Ramos (cell line): Measurements from ENCODE around the gene RBM19.

Experiments used
- in situ Hi-C: fragments of 300-500 bp; cut with MboI; formaldehyde crosslinking; loops from one replicate; pipeline ENCODE4 v1.14.3; 2022; ENCODE audit warnings: low sequenced_read_pairs; ENCODE audit not compliant: unreplicated experiment

Gene RBM19

DNA sequence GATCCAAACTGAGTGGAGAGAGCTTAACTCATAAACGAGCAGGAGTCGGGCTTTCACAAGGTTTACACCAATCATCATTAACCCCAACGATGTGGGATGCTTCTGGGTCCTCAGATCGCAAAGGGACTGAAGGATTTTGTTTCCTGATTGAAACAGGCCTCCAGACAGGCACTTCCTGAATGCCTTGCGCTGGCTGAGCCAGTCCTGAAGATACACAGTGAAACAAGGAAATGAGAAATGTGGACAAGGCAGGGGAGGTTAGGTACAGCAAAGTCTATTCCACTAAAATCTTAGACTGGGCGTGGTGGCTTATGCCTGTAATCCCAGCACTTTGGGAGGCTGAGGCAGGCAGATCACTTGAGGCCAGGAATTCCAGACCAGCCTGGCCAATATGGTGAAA lies 30.7 kb downstream of the RBM19 start:
- in situ Hi-C loops, result no loop called here

DNA sequence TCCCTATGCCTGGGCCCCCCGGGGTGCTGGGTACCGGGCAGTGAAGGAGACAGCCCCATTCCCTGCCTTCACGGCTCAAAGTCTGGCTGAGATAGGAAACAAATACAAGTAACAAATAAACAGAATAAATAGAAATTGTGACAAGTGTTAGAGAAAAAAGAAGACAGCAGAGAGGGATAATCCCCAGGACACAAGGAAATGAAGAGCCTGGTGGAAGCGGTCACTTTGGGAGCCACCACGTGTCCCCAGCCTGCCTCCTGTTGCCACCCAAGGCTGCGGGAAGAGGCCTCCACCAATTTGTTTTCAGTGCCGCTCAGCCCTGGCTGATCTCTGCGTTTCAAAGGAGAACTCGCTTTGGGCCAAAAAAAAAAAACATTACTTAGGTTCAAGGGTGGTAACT lies 31.2 kb downstream of the RBM19 start:
- in situ Hi-C loops, result no loop called here

DNA sequence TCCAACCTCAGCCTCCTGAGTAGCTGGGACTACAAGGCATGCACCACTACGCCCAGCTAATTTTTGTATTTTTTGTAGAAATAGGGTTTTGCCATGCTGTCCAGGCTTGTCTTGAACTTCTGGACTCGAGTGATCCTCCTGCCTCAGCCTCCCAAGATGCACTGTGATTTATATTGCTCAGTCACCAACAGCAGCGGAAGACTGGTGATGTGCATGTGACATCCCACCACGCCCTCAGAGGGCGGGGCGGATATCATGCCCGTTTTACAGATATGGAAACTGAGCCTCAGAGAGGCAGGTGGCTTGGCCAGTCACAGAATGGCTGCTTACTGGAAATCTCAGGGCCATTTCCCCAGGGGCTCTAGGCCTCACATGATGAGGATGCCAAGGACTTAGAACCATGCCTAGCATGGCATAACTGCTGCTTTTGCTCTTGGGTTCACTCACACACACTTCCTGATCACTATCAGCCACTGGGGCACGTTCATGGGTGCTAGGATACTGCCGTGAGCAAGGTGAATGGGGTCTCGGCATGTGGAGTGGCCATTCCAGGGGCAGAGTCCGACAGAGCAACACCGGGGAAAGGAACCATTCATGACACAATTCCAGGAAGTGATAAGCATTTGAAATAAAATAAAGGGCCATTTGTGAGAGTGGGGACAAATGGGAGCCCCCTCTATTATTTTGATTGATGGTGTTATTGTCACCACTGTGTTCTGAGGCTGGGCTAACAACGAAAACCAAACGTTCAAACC lies 31.9 kb downstream of the RBM19 start:
- in situ Hi-C loops, result no loop called here

DNA sequence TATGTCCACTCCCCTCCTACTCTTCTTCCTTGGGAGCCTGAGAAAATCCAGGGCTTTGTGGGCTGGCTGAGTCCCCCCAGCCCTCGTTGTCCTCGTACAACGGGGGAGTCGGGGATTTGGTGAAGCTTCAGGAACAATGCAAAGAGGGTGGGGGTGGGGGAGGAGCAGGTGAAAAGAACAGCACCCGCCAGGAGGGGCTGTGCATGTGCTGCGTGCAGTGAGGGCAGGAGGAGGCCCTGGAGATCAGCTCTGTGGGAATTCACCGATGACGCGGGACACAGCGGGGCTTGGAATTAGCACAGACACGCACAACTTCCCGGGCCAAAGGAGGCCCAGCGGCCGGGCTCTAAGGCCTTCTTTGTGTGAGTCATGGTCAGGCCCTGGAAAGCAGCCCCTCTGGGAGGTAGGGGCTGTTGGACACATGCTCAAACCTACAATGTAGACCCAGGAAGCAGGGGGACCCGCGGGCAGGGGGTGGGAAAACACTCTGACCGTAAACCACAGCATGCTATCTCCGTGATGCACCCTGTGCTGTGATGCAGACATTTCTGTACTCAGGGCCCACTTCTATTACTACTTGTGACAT lies 32.8 kb downstream of the RBM19 start:
- in situ Hi-C loops, result no loop called here

DNA sequence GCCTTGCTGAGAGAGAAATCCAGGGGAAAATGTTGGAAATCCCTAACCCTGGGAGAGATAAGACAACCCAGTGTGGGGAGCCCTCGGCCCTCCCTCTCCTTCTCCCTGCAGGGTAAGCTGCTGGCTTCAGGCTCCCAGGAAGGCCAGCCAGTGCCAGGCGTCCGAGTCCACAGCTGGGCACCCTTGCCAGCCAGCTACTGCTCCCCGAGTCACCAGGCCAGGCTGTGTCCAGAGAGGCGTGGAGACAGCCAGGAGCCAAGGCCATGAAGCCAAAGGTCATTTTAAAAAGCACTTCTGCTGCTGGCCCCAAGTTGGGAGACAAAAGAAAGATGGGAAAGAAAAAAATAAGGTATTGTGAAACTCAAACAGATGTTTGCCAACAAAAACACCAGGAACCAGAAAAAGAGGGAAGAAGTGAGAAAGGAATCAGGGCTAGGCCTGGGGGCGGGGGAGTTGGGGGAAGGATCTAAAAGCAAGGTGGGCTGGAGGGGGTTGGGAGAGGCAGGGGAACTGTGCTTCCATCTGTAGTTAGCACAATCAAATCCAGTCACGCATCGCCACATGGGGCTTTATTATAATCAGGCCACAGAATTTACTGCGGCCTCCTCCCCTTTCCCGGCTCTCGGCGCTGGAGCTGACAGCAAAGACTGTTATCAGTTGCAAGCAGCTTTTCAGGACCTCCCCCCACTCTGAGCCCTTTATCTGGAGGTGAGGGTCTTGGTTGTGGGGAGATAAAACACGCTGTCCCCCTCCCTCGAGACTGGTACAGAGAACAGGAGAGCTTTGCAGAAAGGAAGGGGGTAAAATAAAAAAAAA lies 33.5 kb downstream of the RBM19 start:
- in situ Hi-C loops, result no loop called here

DNA sequence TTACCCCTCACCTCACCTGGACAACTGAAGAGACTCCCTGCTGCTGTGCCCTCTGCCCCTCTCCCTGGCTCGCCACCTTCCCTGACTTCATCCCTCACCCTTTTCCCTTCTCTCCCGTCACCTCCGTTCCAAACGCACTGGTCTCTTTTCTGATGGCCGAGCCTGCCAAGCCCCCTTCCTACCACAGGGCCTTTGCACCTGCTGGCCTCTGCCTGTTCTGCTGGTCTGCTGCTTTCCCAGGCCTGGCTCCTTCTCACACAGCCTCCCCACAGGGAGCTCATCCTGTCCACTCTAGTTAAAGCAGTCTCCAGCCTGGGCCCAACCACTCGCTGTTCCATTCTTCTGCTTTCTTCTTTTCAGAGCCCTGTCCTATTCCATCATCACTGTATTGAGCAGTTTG lies 34.6 kb downstream of the RBM19 start:
- in situ Hi-C loops, result no loop called here

DNA sequence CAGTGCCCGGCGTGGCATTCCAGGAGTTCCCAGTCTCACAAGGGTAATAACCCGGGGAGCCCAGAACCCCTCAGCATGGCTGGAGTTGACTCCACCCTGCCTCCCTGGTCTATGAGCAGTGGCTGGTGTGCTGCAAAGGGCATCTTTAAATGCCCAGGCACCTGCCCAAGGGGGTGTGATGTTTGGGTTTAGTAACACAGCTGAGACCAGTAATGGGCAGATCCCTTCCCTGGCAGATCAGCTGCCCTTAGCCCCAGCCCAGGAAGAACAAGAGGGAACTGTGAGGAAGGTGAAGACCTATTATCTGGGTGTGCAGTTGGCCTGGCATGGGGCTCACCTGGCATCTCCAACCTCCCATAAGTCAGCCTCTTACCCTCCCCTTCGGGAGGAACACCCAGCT lies 35.9 kb downstream of the RBM19 start:
- in situ Hi-C loops, result no loop called here

DNA sequence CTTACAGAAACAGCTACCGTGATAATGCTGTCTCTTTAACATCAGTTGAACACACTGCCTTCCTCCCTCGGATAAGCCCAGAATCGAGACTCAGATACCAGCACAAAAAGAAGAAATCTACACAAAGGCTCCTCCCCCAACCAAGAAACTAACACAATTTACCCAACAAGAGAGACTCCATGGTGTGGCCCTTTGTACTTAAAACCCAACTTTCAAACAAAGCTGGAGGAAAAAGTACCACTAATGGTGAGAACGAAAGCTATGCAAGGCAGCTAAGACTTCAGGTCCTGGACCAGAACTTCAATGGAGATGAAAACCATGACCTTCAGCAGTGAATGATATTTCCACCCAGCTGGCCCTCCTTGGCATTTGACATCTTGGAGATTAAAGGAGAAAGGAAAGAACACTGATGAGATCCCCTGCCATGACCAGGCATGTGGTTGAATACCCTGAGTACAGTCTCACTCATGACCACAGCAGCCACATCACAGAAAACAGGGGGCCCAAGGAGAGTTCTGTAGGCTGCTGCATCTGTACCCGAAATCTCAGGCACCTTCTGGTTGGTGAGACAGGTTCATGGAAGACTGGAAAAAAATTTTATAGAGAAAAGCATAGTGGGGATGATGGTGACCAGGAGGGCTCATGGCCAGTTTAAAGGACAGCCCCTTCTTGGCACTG lies 36.7 kb downstream of the RBM19 start:
- in situ Hi-C loops, result no loop called here

DNA sequence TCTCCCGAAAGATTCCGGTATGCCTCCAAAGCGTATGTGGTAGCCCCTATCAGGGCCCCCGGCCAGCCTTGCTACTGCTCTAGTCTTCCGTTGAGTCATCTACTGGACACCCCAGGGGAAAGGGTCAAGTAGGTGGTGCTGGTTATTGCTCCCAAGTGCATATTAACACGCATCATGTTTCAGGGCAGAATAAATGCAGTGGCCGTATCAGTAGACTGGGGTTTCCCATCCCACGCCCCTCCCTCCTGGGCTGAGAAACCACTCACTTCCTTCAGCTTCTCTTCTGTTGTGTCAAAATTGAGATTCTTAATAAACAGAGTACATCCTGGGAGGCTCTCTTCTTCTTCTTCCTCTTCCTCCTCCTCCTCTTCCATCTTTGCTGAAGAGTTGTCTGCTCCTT lies 39.3 kb downstream of the RBM19 start:
- in situ Hi-C loops, result no loop called here

DNA sequence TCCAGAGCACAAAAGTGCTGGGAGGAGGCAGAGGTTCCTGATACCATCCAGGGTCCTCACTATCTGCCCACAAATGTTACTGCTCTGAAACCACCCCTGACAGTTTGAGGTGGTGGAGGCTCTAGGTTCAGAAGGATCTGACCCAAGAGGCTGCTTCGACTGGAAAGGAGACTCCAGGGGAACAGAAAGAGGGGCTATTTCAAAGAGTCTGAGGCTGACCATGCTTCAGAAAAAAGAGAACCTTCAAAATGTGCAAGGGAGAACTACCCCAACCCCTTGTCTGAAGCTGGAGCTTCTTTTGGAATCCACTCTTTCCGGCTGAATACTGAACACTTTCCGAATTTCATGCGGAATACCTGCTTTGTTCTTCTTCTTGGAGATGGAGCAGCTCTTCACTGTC lies 41.8 kb downstream of the RBM19 start:
- in situ Hi-C loops, result no loop called here

DNA sequence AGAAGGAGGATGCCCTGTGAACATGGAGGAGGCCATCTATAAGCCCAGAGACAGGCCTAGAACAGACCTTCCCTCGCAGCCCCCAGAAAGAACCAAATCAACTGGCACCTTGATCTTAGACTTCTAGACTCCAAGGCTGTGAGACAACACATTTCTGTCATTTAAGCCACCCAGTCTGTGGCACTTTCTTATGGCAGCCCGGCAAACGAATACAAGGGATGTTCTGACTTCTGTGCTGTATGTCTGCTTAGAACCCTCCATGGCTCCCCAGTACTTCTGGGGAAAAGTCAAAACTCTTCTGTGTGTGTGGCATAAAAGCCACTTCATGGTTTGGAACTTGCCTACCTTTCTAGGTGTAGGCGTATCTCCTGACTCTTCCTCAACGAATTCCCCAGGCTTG lies 42.9 kb downstream of the RBM19 start:
- in situ Hi-C loops, result no loop called here

DNA sequence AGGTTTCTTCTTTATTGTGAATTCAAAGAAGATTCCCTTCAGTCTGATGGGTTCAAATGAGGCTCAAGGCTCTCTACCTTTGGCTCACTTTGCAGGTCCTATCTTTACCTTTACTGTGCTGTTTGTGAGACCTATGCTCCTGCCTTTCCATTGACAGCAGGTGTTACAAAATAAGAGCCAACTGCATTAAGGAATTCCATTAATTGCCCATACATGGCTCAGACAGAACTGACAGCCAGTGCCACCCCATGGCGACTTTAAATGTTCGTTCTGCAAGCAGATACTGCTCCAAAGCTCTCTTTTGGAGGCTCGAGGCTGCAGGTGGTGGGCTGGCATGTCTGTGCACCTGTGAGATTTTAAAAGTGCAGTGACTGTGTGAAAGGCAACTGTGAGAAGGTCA lies 44.7 kb downstream of the RBM19 start:
- in situ Hi-C loops, result no loop called here

DNA sequence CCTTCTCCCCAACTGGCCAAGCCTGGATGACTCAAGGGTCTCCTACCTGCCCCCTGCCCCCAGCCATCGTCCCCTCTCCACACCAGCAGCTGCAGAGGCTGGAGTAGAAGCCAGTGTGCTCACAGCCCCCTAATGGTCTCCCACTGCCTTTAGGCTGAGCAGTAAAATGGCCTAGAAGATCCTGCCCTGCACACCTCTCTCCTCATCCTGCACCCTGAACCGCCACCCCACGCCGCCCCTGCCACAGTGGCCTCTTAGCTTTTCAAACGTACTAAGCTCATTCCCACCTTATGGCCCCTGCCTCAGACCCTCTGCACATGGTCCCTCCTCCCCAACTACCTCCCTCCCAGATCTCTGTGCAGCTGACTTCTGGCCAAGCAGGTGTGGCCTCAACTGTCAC lies 46.3 kb downstream of the RBM19 start:
- in situ Hi-C loops, result loop anchor here (10.0 kb wide), 1 partner anchor 445 kb away; the partner anchor contains the start of gene LHX5

DNA sequence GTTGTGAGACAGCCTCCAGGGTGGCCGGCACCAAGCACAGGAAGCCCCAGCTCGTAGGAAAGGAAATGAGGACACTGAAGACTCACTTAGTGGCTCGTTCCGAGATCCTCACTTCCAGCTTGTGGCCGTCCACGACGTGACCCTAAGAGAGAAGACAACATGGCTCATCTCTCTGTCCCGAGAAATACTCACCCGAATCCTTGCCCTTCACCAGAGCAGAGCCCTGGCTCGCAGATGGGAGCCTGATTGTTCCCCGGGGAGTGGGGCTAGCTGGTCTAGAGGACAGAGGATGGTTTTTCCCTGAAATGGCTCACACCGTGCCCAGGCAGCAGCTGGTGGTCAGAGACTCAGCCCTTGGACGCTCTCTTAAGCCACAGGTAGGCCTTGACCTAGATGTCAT lies 47.8 kb downstream of the RBM19 start:
- in situ Hi-C loops, result loop anchor here (10.0 kb wide), 1 partner anchor 444 kb away; the partner anchor contains the start of gene LHX5

DNA sequence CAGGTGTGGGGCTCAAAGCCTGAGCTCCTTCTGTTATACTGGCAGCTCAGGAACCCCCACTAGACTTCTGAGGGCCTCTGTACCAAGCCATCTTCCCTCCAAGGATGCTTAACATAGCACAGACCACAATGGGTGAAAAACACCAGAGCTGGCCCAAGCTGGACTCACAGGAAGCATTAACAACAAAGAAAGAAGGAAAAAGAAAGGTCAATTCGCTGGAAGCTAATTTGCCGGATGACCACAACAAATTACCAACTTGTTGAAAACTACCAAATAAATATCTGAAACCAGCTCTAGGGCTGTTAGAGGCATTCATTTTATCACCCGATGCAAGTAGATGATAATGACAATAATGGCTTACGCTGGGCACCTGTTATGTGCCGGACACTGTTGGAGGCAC lies 48.7 kb downstream of the RBM19 start:
- in situ Hi-C loops, result loop anchor here (10.0 kb wide), 1 partner anchor 443 kb away; the partner anchor contains the start of gene LHX5

DNA sequence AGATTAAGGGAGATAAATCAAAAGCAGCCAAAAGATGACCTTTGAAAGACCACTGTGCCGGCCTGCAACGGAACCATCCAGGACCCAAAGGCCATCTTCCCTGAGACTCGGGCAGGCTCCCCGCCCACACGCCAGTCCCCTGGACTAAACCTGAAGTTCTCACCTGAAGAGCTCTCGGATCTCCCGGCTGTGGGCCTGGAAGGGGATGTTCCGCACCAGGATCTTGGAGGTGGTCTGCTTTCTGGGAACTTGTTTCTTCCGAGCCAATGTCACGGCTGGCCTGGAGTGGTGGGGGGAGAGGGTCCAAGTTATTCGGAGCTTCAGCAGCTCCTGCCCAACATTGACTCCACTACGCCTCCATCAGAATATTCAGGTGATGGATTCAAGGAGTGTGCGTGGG lies 51.3 kb downstream of the RBM19 start:
- in situ Hi-C loops, result loop anchor here (10.0 kb wide), 1 partner anchor 440 kb away; the partner anchor contains the start of gene LHX5

DNA sequence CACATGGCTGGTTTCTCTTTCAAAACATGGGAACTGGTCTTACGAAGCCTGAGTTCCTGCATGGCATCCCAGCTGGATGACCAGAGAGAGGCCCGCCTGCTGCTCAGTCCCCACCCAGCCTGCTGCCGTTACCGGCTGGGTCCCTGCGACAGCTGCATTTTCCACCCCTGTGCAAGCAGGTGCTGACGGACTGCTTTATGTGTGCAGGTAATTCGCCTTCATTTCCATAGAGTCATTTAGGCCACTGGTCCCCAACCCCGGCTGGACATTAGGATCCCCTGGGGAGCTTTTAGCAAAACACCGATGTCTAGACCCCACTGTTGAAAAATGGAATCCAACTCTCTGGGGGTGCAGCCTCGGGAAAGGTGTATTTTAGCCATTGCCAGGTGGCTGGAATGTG lies 51.9 kb downstream of the RBM19 start:
- in situ Hi-C loops, result loop anchor here (10.0 kb wide), 1 partner anchor 439 kb away; the partner anchor contains the start of gene LHX5

DNA sequence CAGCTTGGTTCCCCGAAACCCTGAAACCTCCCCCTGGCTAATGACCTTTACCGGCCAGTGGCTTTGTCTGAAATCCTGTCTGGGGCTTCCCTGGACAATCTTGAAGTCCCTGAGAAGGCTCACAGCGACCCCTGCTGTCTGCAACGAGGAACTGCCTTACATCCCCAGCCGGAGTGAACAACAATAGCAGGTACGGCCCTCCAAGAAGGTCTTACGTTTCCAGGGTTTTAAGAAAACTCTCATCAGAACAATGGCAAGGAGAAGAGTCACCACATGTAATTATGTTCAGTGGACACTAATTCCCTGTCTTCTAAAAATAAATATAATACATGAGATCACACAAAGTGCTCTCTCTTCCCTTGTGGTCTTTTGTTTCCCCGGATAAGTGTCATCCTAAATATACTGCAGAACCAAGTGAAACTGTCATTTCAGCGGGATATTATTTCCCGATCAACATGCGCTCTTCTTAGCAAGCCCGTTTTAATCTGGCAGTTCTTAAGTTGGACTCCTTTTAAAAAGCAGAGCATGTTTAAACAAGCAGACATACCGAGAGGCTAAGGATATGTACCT lies 53.3 kb downstream of the RBM19 start:
- in situ Hi-C loops, result loop anchor here (10.0 kb wide), 1 partner anchor 438 kb away; the partner anchor contains the start of gene LHX5

DNA sequence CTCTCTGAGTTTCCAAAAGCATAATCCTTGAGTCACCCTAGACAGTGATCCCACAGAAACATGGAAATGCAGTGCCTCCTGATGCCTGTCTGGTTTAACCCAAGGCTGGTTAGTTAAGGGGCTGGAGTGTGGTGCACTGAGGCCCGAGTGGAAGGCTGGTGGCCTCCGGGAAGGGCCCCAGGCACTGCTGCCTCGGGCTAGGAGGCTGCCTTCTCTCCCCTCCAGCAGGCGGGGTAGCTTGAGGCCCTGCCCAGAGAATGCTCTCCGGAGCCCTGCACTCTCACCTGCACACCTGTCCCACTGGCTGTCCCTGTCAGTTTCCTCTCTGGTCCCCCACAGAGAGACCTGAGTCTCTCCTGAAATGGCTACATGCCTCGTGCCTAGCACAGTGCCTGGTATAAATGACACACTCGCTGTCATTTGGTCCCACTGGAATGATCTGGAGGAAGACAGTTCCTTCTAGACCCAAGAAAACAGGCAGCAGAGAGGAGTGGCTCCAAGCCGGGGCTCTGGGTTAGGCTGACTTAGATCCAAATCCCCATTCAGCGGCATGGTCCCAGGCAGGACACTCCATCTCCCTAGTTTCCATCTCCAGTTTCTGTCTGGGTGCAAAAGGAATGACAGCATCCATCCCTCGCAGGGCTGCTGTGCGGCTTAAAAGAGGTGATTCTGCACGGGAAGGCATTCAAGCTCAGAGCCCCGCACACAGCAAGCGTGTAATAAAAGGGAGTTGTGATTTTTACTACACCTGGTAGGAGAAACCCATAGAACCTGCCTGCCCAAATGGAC lies 54.0 kb downstream of the RBM19 start:
- in situ Hi-C loops, result loop anchor here (10.0 kb wide), 1 partner anchor 437 kb away; the partner anchor contains the start of gene LHX5
